K562 (cell line): ENCODE results near the gene SRGN.

Experiments used
- CTCF ChIP-seq, 3 experiments: IDR thresholded peaks in 2 of 3; conservative IDR thresholded peaks in 1 of 3; 2 replicates each; pipeline ENCODE4 v1.5.1; 2011 to 2012; ENCODE audit warnings: low read length in 3 of 3, mild to moderate bottlenecking in 3 of 3, control low read depth in 2 of 3, improper control_type of control experiment in 1 of 3, inconsistent platforms in 1 of 3, low read depth in 1 of 3, mixed read lengths in 1 of 3, moderate library complexity in 1 of 3; ENCODE audit not compliant: insufficient read depth in 2 of 3
- EP300 ChIP-seq: IDR thresholded peaks from 2 replicates; pipeline ENCODE4 v1.6.1; 2012; ENCODE audit warnings: low read length, improper control_type of control experiment
- EZH2 ChIP-seq: IDR thresholded peaks from 2 replicates; pipeline ENCODE4 v1.6.1; 2012; ENCODE audit warnings: low read depth, mild to moderate bottlenecking, inconsistent platforms, low read length, borderline replicate concordance
- FOS ChIP-seq: IDR thresholded peaks from 3 replicates; pipeline ENCODE4 v1.6.1; 2011; ENCODE audit not compliant: insufficient read length; ENCODE audit errors: extremely low read depth
- POLR3G ChIP-seq: IDR thresholded peaks from 2 replicates; pipeline ENCODE4 v1.6.1; 2011; ENCODE audit not compliant: insufficient read length, insufficient replicate concordance; ENCODE audit errors: extremely low read depth
- SIN3A ChIP-seq, 2 experiments: fragments of 150-350 bp in 1 of 2; IDR thresholded peaks; 2 replicates each; pipeline ENCODE4 v1.6.1; 2011 to 2016; ENCODE audit warnings: borderline replicate concordance in 2 of 2, low read depth in 2 of 2, low read length in 2 of 2, mild to moderate bottlenecking in 2 of 2, moderate library complexity in 2 of 2; ENCODE audit not compliant: control insufficient read depth in 1 of 2

GRCh38 chr10:69069090-69070042, 18.5 kb upstream of the SRGN start:
- TF ChIP-seq EZH2 (no peak), SIN3A (IDR thresholded peaks at IDR 0.05; ENCODE audit: borderline replicate concordance in 2 of 2, control insufficient read depth in 1 of 2, low read depth in 2 of 2, low read length in 2 of 2) (no peak), EP300 (no peak), CTCF (IDR thresholded peaks at IDR 0.05 in 2 of 3, conservative IDR thresholded peaks at IDR 0.05 in 1 of 3; ENCODE audit: insufficient read depth in 2 of 3, low read depth in 1 of 3, low read length in 3 of 3) (no peak), POLR3G (no peak), FOS (no peak)
